Posterior cingulate gyrus (tissue), 11 donors: Measurements from ENCODE around the gene KRTAP12-2.
"Not testable (repeated sequence)": the region's sequence is repeated elsewhere in the genome, so short reads cannot be mapped to it uniquely, and the experiment has no call there.

Experiments used
- DNase-seq, 10 donors: peaks; one replicate each; pipeline versions ENCODE4 v3.0.0 to v3.0.0-alpha.2; 2020 to 2021; ENCODE audit warnings: mixed read lengths in 3 of 10
- intact Hi-C: fragments of 100-400 bp; cut with DNase I; formaldehyde crosslinking; loops from one replicate; pipeline ENCODE4 v1.15.1; 2023

The KRTAP12-2 gene

DNA sequence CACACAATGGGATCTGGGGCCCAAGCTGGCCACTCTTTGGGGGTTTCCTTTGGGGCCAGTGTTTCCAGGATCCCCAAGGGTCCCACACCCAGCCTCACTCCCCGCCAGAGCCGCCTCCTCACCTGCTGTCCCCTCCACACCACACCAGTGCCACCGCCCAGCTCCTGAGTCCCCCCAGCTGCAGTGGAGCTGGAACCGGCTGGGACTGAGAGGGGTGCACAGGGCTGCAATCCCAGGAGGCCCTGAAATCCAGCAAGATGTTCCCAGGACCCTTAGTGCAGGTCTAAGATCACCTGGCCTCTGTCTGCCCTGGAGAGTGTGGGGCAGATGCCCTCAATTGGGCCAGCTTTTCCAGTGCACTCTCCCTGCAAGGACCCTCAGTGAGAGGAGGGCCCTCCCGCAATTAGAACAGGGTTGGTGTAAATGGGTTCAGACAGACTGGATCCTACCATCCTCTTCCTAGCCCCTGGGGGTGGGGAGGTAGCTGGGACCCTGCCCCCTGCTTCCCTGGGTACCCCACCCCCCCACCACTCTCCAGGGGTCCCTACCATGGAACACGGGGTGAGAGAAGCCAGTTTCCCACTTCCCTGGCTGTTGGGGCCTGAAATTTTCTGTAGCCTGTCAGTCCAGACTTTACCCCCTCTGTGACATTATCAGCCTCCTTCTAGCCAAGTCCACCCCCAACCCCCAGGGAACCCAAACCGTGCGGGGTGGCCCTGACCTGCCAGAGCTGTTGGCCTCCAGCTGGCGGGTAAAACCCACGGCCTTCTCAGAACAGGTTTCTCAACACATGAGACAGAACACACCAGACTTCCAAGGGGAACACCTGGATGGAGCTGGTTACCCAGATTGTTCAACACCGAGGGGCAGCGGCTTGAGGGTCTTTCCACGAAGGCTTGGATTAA lies 37.3 kb upstream of the KRTAP12-2 start:
- DNase-seq = peak in 1 of 10 donors; percentile 59
- intact Hi-C loops = loop anchor here (10.0 kb wide), 1 partner anchor 631 kb away; no protein-coding TSS in a partner anchor

DNA sequence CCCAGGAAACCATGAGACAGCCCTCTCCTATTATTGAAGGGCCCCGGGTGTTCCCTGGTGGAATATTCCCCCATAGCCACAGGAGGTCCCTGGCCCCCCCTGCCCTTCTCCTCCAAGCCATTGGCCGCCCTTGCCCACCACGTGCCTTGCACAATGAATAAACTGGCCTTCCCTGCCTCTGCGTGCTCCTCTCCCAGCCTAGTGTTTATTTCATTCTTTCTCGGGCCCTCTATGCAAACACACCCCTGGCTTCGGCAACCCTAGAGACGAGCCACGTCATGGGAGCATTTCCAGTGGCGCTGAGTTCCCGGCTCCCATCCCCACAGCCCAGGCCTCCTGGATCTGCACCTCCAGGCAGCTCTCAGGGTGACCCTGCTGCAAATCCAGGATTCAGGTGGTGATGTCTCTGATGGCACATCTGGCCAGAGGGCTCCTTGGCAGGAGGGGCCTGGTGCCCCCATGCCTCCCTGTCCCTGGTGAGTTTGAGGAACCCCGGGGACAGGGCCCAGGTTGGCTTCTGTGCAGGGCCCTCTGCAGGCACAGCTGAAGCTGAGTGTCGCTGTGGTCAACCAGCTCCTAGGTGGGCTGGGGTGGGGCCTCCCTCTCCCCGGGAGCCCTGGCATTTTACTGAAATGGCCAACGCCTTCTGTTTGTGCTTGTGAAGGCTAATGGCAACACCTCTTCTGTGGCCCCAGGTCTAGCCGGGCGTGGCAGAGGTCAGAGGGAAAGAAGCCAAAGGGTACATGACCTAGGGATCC lies 36.4 kb upstream of the KRTAP12-2 start:
- intact Hi-C loops = loop anchor here (10.0 kb wide), 1 partner anchor 632 kb away; no protein-coding TSS in a partner anchor
- peak in 1 of 10 donors; percentile 78 for DNase-seq

DNA sequence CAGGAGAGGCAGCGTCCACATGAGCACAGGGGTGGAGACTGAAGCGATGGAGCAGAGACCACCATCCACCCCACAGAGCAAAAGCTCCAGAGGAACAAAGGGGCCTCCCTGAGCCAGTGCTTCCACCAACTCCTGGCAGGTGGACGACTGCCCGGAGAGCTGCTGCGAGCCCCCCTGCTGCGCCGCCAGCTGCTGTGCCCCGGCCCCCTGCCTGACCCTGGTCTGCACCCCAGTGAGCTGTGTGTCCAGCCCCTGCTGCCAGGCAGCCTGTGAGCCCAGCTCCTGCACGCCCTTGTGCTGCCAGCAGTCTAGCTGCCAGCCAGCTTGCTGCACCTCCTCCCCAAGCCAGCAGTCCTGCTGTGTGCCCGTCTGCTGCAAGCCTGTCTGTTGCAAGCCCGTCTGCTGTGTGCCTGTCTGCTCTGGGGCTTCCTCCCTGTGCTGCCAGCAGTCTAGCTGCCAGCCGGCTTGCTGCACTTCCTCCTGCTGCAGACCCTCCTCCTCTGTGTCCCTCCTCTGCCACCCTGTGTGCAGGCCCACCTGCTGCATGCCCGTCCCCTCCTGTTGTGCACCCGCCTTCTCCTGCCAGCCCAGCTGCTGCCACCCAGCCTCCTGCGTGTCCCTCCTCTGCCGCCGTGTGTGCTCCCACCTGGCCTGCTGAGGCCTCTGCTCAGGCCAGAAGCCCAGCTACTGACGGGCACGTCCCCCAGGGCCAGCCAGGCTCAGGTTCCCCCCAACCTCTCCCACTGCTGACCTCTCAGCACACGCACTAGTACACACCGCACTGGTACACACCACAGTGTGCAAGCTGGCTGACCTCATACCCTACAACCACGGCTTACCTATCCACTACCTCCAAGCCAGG lies 35.6 kb upstream of the KRTAP12-2 start:
- intact Hi-C loops = loop anchor here (10.0 kb wide), 1 partner anchor 632 kb away; no protein-coding TSS in a partner anchor
- peak in 1 of 10 donors; percentile 51 for DNase-seq

DNA sequence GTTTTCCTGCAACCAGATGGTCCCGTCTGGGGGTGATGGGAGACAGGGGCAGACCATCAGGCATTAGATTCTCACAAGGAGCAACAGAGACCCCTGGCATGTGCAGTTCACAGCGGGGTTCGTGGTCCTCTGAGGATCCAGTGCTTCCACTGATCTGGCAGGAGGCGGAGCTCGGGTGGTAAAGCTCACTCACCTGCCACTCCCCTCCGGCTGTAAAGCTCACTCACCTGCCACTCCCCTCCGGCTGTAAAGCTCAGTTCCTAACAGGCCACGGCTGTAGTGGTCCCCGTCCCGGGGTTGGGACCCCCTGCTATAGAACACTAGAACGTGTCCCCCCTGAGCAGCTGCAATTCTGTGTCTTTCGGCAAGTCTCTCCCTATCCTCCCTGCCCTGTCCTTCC lies 34.8 kb upstream of the KRTAP12-2 start:
- intact Hi-C loops = loop anchor here (10.0 kb wide), 1 partner anchor 633 kb away; no protein-coding TSS in a partner anchor
- DNase-seq = peak in 1 of 10 donors; percentile 45

DNA sequence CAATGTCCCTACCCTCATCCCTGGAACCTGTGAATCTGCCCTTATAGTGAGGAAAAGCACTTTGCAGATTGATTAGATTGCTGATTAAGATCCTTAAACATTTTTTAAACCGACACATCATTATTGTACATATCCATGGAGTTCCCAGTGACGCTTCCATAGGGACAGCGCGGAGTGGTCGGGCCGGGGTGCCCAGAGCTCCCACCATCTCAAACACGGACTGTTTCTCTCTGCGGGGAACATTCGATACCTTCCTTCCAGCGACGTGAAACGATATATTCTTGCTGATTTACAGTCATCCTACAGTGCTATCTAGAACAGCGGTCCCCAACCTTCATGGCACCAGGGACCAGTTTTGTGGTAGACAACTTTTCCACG lies 34.3 kb upstream of the KRTAP12-2 start:
- intact Hi-C loops = loop anchor here (10.0 kb wide), 1 partner anchor 634 kb away; no protein-coding TSS in a partner anchor
- DNase-seq = peak in 1 of 10 donors; percentile 29

DNA sequence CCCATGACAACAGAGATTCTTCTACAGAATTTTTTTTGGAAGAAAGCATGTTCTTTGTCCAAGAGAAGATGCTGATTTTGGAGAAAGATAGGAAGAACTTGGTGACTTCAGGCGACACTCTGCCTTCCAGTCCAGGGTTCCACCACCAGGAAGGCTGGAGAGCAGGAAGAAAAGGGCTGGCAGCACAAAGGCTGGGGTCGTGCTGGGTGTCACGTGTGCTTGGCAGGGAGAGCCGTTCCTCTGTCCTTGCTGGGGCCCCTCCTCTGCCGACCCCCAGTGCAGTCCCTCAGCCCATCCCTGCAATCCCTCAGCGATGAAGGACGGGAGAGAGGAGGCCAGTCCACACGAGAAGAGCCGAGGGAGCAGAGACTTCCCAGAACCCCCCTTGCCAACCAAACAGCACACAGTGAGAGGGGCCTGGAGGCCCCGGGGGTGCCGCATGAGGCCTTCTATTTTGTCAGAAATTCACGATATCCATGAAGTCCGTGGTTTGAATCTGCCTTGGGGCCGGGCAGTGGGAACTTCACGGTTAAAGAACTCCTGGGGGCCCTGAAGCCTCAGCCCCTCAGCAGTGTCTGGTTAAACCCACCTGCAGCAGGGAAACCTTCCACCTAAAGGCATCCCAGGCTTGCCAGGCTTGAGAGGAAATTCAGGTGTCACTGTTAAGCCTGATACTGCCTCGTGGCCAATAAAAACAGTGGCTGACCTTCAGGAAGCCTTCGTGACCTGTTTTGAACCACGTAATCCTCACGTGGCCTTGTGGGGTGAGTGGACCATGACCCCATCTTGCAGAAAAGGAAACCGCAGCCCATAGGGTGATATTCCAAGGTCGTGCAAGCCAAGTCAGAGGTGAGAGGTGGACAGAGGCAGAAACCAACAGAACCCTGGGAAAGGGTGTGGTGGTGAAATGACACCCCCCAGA lies 33.6 kb upstream of the KRTAP12-2 start:
- intact Hi-C loops = loop anchor here (10.0 kb wide), 1 partner anchor 634 kb away; no protein-coding TSS in a partner anchor
- peak in 1 of 10 donors; percentile 12 for DNase-seq

DNA sequence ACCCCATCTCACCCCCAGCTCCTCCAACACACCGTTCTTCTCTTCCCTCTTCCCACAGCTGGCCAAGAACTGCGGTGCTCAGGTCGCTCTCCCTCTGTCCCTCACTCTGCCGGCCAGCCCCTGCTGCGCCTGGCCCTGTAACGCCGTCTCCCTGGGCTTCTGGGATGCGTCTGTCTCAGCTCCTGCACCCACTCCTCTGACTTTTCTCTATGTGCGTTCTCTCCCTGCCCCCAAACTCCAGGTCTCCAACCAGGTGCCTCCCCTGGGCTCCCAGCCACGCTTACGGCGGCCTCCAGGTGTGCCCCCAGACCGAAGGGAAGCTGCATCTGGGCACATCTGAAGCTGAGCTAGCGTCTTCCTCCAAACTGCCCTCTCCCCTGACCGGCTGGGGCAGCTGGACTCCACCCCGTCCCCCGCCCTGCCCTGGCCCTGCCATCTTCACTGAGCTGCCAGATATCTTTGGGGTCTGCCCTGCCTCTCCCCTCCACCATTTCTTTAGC lies 32.8 kb upstream of the KRTAP12-2 start:
- peak in 1 of 10 donors; percentile 65 for DNase-seq
- intact Hi-C loops = loop anchor here (10.0 kb wide), 1 partner anchor 635 kb away; no protein-coding TSS in a partner anchor

DNA sequence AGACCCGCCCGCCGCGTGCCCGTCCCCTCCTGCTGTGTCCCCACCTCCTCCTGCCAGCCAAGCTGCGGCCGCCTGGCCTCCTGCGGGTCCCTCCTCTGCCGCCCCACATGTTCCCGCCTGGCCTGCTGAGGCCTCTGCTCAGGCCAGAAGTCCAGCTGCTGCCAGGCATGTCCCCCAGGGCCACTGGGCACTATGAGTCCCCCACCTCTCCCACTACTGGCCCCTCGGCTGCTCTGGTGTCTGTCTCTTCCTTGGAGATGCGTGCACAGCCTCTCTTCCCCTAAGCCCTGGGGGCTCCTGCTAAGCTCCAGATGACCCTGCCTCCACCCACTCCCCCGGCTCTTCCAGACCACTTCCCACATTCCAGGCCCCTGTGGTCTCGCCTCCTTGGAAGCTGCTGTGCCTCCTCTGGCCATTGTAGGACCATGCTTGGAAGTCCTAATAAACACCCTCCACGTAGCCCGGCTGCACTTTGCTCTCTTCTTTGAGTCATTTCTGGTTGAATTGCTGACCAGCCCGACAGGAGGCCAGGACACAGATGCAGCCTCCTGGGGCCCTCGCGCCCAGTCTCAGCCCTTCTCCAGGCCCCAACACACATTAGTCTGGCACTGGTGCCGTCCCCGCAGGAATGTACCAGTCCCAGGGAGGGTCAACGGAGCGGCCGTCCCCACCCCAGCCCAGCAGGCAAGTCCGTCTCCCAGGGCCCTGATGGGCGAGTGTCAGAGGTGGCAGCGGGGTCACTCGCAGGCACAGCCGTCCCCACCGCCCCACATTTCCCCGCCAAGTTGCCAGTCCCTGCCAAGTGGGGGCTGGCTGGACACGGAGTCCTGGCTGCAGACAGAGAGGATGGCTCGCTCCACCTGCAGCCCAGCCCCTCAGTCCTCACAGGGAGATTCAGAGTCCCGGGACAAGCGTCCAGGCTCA lies 31.3 kb upstream of the KRTAP12-2 start:
- peak in 1 of 10 donors; percentile 73 for DNase-seq
- intact Hi-C loops = no loop called here

DNA sequence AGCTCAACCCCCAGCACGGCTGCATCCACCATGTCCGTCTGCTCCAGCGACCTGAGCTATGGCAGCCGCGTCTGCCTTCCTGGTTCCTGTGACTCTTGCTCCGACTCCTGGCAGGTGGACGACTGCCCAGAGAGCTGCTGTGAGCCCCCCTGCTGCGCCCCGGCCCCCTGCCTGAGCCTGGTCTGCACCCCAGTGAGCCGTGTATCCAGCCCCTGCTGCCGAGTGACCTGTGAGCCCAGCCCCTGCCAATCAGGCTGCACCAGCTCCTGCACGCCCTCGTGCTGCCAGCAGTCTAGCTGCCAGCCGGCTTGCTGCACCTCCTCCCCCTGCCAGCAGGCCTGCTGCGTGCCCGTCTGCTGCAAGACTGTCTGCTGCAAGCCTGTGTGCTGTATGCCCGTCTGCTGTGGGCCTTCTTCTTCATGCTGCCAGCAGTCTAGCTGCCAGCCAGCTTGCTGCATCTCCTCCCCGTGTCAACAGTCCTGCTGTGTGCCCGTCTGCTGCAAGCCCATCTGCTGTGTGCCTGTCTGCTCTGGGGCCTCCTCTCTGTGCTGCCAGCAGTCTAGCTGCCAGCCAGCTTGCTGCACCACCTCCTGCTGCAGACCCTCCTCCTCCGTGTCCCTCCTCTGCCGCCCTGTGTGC lies 30.6 kb upstream of the KRTAP12-2 start, which contains the start of gene KRTAP10-12:
Gene KRTAP10-12, plus strand, starts transcription at position 1 of the 639 bp plus-strand sequence. Its CDS starts 30 bp downstream, at position 31.
- intact Hi-C loops = not testable (repeated sequence)

DNA sequence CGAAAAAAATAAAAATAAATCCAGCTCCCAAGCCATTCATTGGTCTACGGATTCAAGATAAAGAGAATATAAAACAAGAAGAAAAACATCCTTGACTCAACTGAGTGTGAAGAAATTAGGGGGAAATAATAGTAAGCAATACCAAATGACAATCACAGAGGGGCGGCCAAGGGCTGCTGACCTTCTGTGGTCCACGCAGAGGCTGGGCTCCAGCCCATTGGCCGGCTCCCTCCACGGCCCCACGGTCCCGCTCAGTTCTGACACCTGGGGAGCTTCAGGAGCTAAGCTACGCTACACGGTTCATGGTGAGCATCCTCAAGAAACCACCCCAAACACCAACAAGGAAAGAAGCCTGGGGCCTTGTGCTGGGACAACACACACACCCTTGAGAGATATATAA lies 29.8 kb upstream of the KRTAP12-2 start:
- DNase-seq = no peak

More for the DNA sequence above, 30.6 kb upstream of the KRTAP12-2 start, which contains the start of gene KRTAP10-12:
- not testable (repeated sequence) for DNase-seq

DNA sequence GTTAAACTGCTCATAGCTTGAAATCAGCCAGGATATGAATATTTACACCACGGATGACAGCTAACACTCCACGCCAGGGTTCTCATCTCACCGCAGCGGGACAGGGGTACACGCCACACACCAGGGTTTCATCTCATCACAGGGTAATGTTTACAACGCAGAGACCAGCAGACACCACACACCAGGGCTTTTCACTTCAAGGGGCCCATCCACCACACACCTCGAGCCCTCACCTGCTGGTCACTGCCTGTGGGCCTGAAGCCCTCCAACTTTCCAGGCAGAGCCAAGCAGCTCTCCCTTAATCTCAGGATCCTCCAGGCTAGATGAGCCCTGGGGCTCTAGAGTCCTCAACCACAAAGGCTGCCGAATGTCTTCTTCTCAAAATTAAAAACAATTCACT lies 28.9 kb upstream of the KRTAP12-2 start:
- DNase-seq = no peak
- intact Hi-C loops = no loop called here

More for the DNA sequence above, 29.8 kb upstream of the KRTAP12-2 start:
- intact Hi-C loops = no loop called here

DNA sequence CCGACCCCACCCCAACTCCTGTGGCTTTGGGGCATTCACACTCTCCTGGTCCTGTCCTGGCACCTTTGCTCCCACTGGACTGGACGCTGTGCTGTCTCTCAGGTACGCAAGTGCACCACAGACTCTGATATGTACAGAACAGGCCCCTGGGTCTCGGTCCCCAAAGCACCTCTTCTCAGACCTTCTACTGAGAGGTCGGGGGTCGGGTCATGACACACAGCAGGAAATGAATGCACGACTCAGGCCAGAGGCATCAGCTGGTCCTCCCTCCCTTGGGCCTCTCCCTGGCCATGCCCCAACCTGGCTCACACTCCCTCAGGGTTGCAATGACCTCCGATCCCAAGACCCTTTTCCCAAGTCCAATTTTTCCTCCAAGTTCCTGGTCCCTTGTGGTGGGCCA lies 28.5 kb upstream of the KRTAP12-2 start:
- intact Hi-C loops = no loop called here
- no peak for DNase-seq

DNA sequence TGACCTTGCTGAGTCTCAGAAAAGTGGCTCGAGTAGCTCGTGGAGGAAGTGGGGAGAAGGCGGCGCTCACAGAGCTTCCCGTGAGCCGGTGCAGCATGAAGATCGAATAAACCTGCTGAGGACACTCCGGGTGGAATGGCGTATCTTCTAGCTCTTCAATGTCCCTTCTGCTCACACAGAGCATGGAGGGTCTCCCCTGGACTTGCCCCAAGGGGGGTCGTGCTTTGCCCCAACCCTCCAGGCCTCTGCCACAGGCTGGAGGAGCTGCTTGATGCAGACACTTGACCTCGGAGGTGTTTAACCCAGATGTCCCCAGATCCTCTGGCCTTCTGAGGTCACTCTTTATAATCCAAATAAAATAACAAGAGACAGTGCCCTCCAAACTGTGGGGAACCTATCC lies 28.0 kb upstream of the KRTAP12-2 start:
- no peak for DNase-seq

DNA sequence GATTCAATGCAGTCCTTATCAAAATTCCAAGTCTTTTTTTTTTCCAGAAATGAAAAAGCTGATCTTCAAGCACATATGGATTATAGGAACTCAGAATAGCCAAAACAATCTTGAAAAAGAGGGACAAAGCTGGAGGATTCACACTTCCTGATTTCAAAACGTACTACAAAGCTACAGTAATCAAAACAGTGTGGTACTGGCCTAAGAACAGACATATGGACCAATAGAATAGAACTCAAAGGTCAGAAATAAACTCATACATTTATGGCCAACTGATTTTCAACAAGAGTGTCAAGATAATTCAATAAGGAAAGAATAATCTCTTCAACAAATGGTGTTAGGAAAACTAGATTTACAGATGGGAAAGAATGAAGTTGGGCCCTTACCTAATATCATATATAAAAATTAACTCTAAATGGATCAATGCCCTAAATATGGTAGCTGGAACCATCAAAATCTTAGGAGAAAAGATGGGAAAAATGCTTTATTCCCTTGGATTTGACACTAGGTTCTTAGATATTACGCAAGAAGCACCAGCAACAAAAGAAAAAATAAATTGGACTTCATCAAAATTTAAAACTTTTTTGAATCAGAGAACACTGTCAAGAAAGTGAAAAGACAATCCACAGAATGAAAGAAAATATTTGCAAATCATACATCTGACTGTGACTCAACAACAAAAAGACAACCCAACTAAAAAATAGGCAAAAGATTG lies 26.2 kb upstream of the KRTAP12-2 start:
- DNase-seq = no peak
- intact Hi-C loops = no loop called here

More for the DNA sequence above, 28.0 kb upstream of the KRTAP12-2 start:
- intact Hi-C loops = no loop called here

DNA sequence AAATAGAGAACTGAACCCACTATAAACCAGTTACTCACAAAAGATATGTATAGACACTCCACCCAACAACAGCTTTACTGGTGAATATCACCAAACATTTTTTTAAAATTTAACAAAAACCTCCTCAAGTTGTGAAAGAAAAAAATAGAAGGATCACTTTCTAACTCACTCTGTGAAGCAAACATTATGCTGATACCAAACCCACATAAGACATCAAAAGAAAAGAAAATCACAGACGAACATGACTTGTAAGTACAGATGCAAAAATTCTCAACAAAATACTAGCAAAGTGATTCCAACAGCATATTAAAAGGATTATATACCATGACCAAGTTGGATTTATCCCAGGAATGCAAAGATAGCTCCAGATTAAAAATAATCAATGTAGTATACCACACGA lies 25.0 kb upstream of the KRTAP12-2 start:
- intact Hi-C loops = no loop called here
- DNase-seq = no peak

DNA sequence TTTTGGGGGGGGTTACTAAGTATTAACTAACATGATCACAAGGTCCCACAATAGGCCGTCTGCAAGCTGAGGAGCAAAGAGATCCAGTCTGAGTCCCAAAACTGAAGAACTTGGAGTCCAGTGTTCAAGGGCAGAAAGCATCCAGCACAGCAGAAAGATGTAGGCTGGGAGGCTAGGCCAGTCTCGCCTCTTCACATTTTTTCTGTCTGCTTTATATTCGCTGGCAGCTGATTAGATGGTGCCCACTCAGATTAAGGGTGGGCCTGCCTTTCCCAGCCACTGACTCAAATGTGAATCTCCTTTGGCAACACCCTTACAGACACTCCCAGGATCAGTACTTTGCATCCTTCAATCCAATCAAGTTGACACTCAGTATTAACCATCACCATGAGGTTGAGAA lies 23.0 kb upstream of the KRTAP12-2 start:
- intact Hi-C loops, DNase-seq: not testable (repeated sequence)
